GM10266 (cell line): ENCODE measurements around the gene UBA6.
A peak's percentile ranks its signal among the peaks of the same experiment; 100 is the strongest.

ENCODE experiments used
- DNase-seq: peaks from one replicate; pipeline ENCODE4 v3.0.0; 2012; ENCODE audit errors: extremely low spot score
- TF ChIP-seq, protein P1 (sequence below): IDR thresholded peaks from 2 replicates; pipeline ENCODE4 v1.5.1; 2012; ENCODE audit warnings: mild to moderate bottlenecking, low read depth; ENCODE audit not compliant: control insufficient read depth, insufficient read depth; ENCODE audit errors: missing control alignments

The UBA6 gene

DNA sequence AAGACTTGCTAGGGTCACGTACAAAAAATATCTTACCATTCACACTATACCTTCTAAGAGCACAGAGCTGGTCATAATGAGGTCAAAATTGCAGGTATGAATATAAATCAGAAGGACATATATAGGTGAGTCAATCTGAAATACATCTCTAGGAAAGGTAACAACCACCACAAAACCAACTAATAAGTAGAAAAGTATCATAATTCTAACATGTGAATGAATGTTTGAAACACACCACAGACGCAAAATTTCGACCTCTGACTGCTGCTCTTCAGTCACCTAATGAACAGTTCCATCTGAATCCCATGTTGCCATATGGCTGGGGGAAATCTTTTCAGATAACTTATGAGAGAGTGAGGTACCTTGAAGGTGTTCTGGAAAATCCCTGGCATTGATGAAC is 120.4 kb downstream of the UBA6 start:
- TF ChIP-seq, protein P1, sequence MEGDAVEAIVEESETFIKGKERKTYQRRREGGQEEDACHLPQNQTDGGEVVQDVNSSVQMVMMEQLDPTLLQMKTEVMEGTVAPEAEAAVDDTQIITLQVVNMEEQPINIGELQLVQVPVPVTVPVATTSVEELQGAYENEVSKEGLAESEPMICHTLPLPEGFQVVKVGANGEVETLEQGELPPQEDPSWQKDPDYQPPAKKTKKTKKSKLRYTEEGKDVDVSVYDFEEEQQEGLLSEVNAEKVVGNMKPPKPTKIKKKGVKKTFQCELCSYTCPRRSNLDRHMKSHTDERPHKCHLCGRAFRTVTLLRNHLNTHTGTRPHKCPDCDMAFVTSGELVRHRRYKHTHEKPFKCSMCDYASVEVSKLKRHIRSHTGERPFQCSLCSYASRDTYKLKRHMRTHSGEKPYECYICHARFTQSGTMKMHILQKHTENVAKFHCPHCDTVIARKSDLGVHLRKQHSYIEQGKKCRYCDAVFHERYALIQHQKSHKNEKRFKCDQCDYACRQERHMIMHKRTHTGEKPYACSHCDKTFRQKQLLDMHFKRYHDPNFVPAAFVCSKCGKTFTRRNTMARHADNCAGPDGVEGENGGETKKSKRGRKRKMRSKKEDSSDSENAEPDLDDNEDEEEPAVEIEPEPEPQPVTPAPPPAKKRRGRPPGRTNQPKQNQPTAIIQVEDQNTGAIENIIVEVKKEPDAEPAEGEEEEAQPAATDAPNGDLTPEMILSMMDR = no peak
- no peak for DNase-seq

DNA sequence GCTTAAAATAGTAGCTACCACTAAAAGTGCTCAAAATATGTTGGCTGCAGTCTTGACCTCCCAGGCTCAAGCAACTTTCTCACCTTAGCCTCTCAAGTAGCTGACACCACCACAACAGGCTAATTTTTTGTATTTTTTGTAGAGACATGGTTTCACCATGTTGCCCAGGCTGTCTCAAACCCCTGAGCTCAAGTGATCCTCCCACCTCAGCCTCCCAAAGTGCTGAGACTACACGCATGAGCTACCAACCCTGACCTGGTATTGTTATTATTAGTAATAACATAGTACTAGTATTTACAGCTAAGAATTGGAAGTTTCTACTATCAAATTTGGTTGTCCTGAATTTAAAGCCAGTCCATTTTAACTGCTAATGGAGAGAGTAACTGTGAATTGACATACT is 124.4 kb downstream of the UBA6 start:
- TF ChIP-seq, protein P1 = no peak

DNA sequence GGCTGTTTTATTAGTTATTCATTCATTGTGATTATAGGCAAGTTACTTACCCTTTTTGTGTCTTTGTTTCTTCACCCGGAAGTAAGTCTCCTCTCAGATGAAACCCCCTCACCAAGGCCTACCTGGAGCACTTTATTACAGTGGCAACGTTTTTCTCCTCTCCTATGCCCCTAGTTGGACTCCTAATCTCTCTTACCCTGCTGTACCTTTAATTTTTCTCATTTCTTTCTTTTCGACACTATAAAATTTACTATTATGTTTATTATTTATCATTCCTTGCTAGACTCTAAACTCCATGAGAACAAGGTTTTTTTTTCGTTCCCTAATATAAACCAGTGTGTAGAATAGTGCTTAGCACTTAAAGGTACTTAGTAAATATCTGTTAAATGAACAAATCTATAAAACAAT is 124.9 kb downstream of the UBA6 start:
- TF ChIP-seq, protein P1 = no peak
- no peak for DNase-seq

More for the DNA sequence above, 124.4 kb downstream of the UBA6 start:
- DNase-seq = no peak

DNA sequence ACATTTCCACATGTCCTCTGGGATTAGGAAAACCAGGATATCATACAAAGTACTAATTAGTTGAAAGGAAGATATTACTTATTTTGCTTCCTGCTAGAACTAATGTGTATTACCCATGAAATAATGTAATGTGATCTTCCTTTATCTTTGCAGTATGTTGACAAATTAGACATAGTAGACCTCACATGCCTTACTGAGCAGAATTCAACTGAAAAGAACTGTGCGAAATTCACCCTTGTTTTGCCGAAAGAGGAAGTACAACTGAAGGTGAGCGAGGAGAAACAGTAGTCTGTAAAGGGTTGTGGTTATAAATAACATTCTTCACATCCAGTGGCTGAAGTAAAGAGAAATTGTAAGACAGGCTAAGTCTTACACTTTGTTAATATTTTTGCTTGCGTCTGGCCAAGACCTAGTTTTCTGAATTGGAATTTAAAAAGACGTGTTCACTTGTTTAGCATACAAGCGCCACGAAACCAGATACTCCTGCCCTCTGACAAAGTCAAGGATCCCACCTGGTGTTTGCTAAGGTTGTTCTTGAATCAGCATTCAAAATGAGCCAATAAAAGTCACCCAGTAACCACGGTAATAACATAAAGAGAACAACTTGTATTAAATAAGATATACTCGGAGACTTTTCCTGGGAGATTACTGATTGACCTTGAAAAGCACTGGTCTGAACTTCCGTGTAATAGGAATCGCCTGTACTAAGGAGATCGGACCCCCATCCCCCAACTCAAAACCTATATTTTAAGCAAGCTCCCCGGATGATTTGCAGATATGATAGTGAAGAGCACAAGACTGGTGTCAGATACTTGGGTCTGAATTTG is 125.5 kb downstream of the UBA6 start:
- DNase-seq = peak; percentile 50
- TF ChIP-seq, protein P1 = no peak

DNA sequence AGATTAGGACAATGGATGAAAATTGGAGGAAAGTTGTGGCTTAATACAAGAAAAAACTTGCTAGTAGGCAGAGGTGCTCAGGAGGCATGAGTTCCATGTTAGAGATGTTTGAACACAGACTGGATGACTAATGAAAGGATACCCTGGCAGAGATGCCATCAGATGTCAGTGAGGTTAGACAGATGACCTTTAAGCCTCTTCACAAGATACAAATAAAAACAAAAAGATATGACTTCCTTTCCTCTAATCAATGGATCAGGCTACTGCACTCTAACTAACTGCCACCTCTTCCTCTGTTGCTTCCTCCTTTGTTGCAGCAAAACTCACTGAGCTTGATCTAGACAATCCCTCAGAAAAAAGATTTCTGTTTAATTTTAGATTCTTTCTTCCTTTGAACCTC is 127.8 kb downstream of the UBA6 start:
- DNase-seq = no peak
- TF ChIP-seq, protein P1 = no peak

DNA sequence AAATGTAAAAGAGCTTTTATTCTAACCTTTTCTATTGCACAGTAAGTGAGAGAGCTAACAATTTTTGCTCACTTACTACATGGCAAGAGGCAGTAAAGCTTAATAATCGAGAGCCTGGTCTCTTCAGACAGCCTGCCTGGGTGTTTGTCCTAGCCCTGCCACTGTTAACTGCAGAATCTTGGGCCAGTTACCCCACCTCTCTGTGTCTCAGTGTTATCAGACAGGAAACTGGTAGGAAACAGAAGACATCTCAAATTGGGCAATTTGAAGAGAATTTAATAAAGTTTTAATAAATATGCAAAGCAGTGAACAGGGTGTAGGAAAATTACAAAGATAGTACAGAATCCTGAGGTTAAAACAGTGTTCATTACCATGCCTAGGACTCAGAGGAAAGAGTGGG is 129.0 kb downstream of the UBA6 start:
- TF ChIP-seq, protein P1 = no peak

DNA sequence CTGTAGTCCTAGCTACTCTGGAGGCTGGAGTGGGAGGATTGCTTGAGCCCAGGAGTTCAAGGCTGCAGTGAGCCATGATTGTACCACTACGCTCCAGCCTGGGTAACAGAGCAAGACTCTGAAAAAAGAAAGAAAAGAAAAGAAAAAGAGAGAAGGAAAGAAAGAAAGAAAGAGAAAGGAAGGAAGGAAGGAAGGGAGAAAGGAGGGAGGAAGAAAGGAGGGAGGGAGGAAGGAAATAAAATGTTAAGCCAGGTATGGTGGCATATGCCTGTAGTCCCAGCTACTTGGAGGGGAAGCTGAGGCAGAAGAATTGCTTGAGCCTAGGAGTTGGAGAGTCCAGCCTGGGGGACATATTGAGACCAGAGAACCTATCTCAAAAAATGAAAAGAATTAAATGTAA is 130.4 kb downstream of the UBA6 start:
- TF ChIP-seq, protein P1 = no peak

More for the DNA sequence above, 129.0 kb downstream of the UBA6 start:
- no peak for DNase-seq

More for the DNA sequence above, 130.4 kb downstream of the UBA6 start:
- DNase-seq = no peak
